HFF-Myc (cell line): ENCODE results near the gene APOL2.

Experiments
- DNase-seq: peaks from one replicate; pipeline ENCODE4 v3.0.0-alpha.2; 2011; ENCODE audit warnings: low read depth; ENCODE audit errors: extremely low read depth
- H3K4me3 ChIP-seq: replicated peaks from 2 replicates; pipeline ENCODE4 v1.5.1; 2011; ENCODE audit warnings: low read depth, mild to moderate bottlenecking, control low read depth, low read length
- TF ChIP-seq, protein P1 (sequence below): IDR thresholded peaks from 2 replicates; pipeline ENCODE4 v1.5.1; 2012; ENCODE audit warnings: mild to moderate bottlenecking, low read depth, low read length, control low read depth; ENCODE audit errors: missing control alignments

Gene APOL2, protein sequence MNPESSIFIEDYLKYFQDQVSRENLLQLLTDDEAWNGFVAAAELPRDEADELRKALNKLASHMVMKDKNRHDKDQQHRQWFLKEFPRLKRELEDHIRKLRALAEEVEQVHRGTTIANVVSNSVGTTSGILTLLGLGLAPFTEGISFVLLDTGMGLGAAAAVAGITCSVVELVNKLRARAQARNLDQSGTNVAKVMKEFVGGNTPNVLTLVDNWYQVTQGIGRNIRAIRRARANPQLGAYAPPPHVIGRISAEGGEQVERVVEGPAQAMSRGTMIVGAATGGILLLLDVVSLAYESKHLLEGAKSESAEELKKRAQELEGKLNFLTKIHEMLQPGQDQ

GRCh38 chr22:36239401-36240171 lies at the start of gene APOL2:
Gene APOL2, minus strand, starts transcription at chr22:36239527. Its CDS starts 6,365 bp downstream, at chr22:36233162.
- TF ChIP-seq, protein P1, sequence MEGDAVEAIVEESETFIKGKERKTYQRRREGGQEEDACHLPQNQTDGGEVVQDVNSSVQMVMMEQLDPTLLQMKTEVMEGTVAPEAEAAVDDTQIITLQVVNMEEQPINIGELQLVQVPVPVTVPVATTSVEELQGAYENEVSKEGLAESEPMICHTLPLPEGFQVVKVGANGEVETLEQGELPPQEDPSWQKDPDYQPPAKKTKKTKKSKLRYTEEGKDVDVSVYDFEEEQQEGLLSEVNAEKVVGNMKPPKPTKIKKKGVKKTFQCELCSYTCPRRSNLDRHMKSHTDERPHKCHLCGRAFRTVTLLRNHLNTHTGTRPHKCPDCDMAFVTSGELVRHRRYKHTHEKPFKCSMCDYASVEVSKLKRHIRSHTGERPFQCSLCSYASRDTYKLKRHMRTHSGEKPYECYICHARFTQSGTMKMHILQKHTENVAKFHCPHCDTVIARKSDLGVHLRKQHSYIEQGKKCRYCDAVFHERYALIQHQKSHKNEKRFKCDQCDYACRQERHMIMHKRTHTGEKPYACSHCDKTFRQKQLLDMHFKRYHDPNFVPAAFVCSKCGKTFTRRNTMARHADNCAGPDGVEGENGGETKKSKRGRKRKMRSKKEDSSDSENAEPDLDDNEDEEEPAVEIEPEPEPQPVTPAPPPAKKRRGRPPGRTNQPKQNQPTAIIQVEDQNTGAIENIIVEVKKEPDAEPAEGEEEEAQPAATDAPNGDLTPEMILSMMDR: peak; percentile 69
- DNase-seq: peak; percentile 83
- H3K4me3 ChIP-seq: peak within 1 kb of the TSS; percentile 74

- no peak for DNase-seq
- H3K4me3 ChIP-seq: no peak overlapping the region
- TF ChIP-seq, protein P1: no peak
Measured at GRCh38 chr22:36288571-36289405, 49.5 kb upstream of the APOL2 start.

GRCh38 chr22:36287881-36288515 lies 48.7 kb upstream of the APOL2 start:
- H3K4me3 ChIP-seq: no peak overlapping the region
- TF ChIP-seq, protein P1: no peak
- no peak for DNase-seq

DNA sequence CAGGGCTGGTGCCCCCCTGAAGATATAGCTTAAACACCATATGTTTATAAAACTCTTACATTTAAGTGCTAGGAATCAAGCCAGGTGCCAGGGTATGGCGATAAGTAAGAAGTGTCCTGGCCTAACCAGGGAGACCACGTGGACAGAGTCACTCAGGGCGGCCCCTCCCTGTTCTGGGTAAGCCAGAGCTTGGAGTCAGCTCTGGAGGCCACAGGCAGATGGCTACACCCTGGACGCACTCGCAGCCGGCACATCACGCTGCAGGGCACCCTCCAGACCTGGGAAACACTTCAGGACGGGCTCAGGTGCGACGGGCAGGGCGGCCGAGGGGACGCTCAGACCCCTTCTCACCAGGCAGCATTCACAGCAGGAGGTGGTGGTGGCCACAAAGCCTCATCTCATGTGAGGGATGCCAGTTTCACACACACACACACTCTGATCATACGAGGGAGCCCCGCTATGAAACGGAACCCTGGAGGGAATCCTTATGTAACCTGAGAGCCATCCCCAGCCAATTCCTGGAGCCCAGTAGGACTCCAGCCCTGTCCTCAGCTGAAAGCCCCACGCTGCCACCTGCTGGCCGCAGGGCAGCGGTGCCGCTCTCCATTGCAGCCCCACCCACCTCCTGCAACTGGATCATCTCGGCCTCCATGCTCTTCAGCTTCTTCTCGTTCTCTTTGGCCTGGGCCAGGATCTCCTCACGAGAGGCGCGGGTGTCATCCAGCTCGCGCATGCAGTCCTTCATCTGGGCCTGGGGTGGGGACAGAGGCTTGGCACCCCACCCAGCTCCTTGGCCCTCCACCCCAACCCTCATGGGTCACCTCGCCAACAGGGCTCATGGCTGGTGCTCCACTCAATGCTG lies 47.0 kb upstream of the APOL2 start:
- no peak overlapping the region for H3K4me3 ChIP-seq
- TF ChIP-seq, protein P1: peak; percentile 98
- DNase-seq: peak; percentile 61

GRCh38 chr22:36285545-36285944 lies 46.2 kb upstream of the APOL2 start:
- DNase-seq: no peak
- TF ChIP-seq, protein P1: no peak
- H3K4me3 ChIP-seq: no peak overlapping the region
